NCI-H2081 (cell line): ENCODE results near the gene GRHL3.

Source experiments
- DNase-seq, 2 experiments: peaks; one replicate each; lab custom pipeline; 2025; lab: John Stamatoyannopoulos, UW

Gene GRHL3

GRCh38 chr1:24403806-24404205, 84.6 kb downstream of the GRHL3 start:
- DNase-seq = no peak
